Measurements from ENCODE around the gene RAP1B.

DNA sequence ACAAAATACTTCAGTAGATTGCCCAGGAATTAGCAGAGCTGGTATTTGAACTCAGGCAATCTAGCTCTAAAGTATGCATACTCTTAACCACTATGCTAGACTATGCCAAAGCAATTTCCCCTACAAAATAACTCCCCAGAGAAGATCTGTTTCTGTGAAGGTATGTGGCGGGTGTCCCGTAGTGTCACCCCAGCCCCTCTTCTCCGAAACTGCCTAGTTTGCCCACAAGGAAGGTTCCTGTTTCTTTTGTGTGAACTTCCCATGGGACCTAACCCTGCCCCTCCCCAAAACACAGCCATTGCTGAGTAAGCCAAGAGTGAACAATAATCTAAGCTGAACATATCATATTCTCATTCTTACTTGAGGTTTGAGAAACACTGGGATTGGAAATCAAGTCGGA is 15.5 kb upstream of the RAP1B start:
- TF ChIP-seq, protein P1, sequence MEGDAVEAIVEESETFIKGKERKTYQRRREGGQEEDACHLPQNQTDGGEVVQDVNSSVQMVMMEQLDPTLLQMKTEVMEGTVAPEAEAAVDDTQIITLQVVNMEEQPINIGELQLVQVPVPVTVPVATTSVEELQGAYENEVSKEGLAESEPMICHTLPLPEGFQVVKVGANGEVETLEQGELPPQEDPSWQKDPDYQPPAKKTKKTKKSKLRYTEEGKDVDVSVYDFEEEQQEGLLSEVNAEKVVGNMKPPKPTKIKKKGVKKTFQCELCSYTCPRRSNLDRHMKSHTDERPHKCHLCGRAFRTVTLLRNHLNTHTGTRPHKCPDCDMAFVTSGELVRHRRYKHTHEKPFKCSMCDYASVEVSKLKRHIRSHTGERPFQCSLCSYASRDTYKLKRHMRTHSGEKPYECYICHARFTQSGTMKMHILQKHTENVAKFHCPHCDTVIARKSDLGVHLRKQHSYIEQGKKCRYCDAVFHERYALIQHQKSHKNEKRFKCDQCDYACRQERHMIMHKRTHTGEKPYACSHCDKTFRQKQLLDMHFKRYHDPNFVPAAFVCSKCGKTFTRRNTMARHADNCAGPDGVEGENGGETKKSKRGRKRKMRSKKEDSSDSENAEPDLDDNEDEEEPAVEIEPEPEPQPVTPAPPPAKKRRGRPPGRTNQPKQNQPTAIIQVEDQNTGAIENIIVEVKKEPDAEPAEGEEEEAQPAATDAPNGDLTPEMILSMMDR (IDR thresholded peaks at IDR 0.05), result no peak
- no peak for TF ChIP-seq EZH2 (IDR thresholded peaks at IDR 0.05; ENCODE audit: borderline replicate concordance, insufficient read depth, low read depth, low read length, poor library complexity, severe bottlenecking)

Measured in B cell (primary cell).